Measurements from ENCODE around the gene FMNL2.

FMNL2 gene

GRCh38 chr2:152337511-152337903, 2.5 kb downstream of the FMNL2 start:
- no peaks in the 10 kb centered on the region for H3K9me2 ChIP-seq (ENCODE audit: low read depth, low read length)
- TF ChIP-seq CTCF (IDR thresholded peaks at IDR 0.05; ENCODE audit: low read length): no peak
- H2AFZ ChIP-seq (ENCODE audit: low read length): no peak overlapping the region
- no peak overlapping the region for H3K9ac ChIP-seq (ENCODE audit: low read length)
- H3K27ac ChIP-seq (ENCODE audit: low read depth, low read length, poor library complexity, severe bottlenecking): no peak overlapping the region
- H3K4me3 ChIP-seq (ENCODE audit: low read depth, low read length, poor library complexity, severe bottlenecking): no peak overlapping the region
- H3K4me1 ChIP-seq (ENCODE audit: insufficient read depth, low read length, severe bottlenecking): peaks cover 8% of the 10 kb centered on the region
- no peaks in the 10 kb centered on the region for H3K79me2 ChIP-seq (ENCODE audit: insufficient read depth, low read length)
- no peaks in the 10 kb centered on the region for H3F3A ChIP-seq (ENCODE audit: insufficient read depth, low read length)
- H3K9me3 ChIP-seq (ENCODE audit: low read length): no peaks in the 10 kb centered on the region
- no peaks in the 10 kb centered on the region for H4K20me1 ChIP-seq (ENCODE audit: insufficient read depth, low read length)
- H3K27me3 ChIP-seq (ENCODE audit: insufficient read depth, low read length): no peaks in the 10 kb centered on the region
- no peak overlapping the region for H3K4me2 ChIP-seq (ENCODE audit: low read length)
- H3K36me3 ChIP-seq (ENCODE audit: insufficient read depth, low read length): no peaks in the 10 kb centered on the region

GRCh38 chr2:152339556-152340286, 4.7 kb downstream of the FMNL2 start:
- no peak overlapping the region for H3K4me2 ChIP-seq (ENCODE audit: low read length)
- no peaks in the 10 kb centered on the region for H3K36me3 ChIP-seq (ENCODE audit: insufficient read depth, low read length)
- no peaks in the 10 kb centered on the region for H3K27me3 ChIP-seq (ENCODE audit: insufficient read depth, low read length)
- H3K9ac ChIP-seq (ENCODE audit: low read length): no peak overlapping the region
- TF ChIP-seq CTCF (IDR thresholded peaks at IDR 0.05; ENCODE audit: low read length) (no peak), EZH2 (IDR thresholded peaks at IDR 0.05; ENCODE audit: borderline replicate concordance, low read length) (no peak)
- no peaks in the 10 kb centered on the region for H3K9me3 ChIP-seq (ENCODE audit: low read length)
- H3K79me2 ChIP-seq (ENCODE audit: insufficient read depth, low read length): no peaks in the 10 kb centered on the region
- no peaks in the 10 kb centered on the region for H3K9me2 ChIP-seq (ENCODE audit: low read depth, low read length)
- no peak overlapping the region for H2AFZ ChIP-seq (ENCODE audit: low read length)
- H3F3A ChIP-seq (ENCODE audit: insufficient read depth, low read length): no peaks in the 10 kb centered on the region
- H3K4me3 ChIP-seq (ENCODE audit: low read depth, low read length, poor library complexity, severe bottlenecking): no peak overlapping the region
- no peaks in the 10 kb centered on the region for H4K20me1 ChIP-seq (ENCODE audit: insufficient read depth, low read length)
- H3K4me1 ChIP-seq (ENCODE audit: insufficient read depth, low read length, severe bottlenecking): peaks cover 4% of the 10 kb centered on the region
- no peak overlapping the region for H3K27ac ChIP-seq (ENCODE audit: low read depth, low read length, poor library complexity, severe bottlenecking)

- Histone ChIP-seq H3F3A (ENCODE audit: insufficient read depth, low read length) (no peaks in the 10 kb centered on the region), H3K9me2 (ENCODE audit: low read depth, low read length) (no peaks in the 10 kb centered on the region), H3K27me3 (ENCODE audit: insufficient read depth, low read length) (no peaks in the 10 kb centered on the region), H3K27ac (ENCODE audit: low read depth, low read length, poor library complexity, severe bottlenecking) (no peak overlapping the region), H3K4me3 (ENCODE audit: low read depth, low read length, poor library complexity, severe bottlenecking) (no peak overlapping the region), H3K36me3 (ENCODE audit: insufficient read depth, low read length) (no peaks in the 10 kb centered on the region), H3K9me3 (ENCODE audit: low read length) (no peaks in the 10 kb centered on the region), H3K4me2 (ENCODE audit: low read length) (no peak overlapping the region), H2AFZ (ENCODE audit: low read length) (no peak overlapping the region), H3K4me1 (ENCODE audit: insufficient read depth, low read length, severe bottlenecking) (no peaks in the 10 kb centered on the region), H3K79me2 (ENCODE audit: insufficient read depth, low read length) (no peaks in the 10 kb centered on the region), H4K20me1 (ENCODE audit: insufficient read depth, low read length) (no peaks in the 10 kb centered on the region), H3K9ac (ENCODE audit: low read length) (no peak overlapping the region)
- TF ChIP-seq CTCF (IDR thresholded peaks at IDR 0.05; ENCODE audit: low read length) (no peak), EZH2 (IDR thresholded peaks at IDR 0.05; ENCODE audit: borderline replicate concordance, low read length) (no peak)
These were observed 7.5 kb downstream of the FMNL2 start for GRCh38 chr2:152342259-152343046.
